Breast epithelium (tissue), 3 donors: ENCODE results near the gene CRLF1.

ENCODE experiments used
- CTCF ChIP-seq, 3 donors: fragments of 450-650 bp; IDR thresholded peaks; one replicate each; pipeline ENCODE4 v1.5.1; 2016 to 2017; ENCODE audit warnings: antibody characterized with exemption in 3 of 3, mild to moderate bottlenecking in 3 of 3, moderate library complexity in 3 of 3
- POLR2A ChIP-seq: fragments of 450-650 bp; IDR thresholded peaks from one replicate; pipeline ENCODE4 v1.6.1; 2016; ENCODE audit warnings: antibody characterized with exemption, mild to moderate bottlenecking, moderate library complexity

GRCh38 chr19:18644196-18645034 lies 37.8 kb upstream of the CRLF1 start:
- TF ChIP-seq CTCF (IDR thresholded peaks at IDR 0.05) (no peak), POLR2A (no peak)
